HG02852 (cell line): Measurements from ENCODE around the gene FTSJ1.
"Not testable (repeated sequence)": the region's sequence is repeated elsewhere in the genome, so short reads cannot be mapped to it uniquely, and the experiment has no call there.

Experiments used
- ATAC-seq: cut with Tn5 transposase; IDR thresholded peaks from one replicate; pipeline ENCODE4 v1.9.1; 2021; ENCODE audit warnings: mild to moderate bottlenecking, moderate library complexity; ENCODE audit not compliant: unreplicated experiment

FTSJ1 gene

GRCh38 chrX:48475774-48476577, at the start of gene FTSJ1:
FTSJ1 (plus strand) TSS chrX:48476199; CDS start chrX:48478048, 1,849 bp downstream.
- ATAC-seq: peak; percentile 88

- not testable (repeated sequence) for ATAC-seq
Measured at GRCh38 chrX:48427027-48427716, 48.8 kb upstream of the FTSJ1 start.

GRCh38 chrX:48429606-48430005, 46.4 kb upstream of the FTSJ1 start:
- ATAC-seq: not testable (repeated sequence)

GRCh38 chrX:48430166-48430565, 45.8 kb upstream of the FTSJ1 start:
- not testable (repeated sequence) for ATAC-seq

GRCh38 chrX:48433713-48434112, 42.3 kb upstream of the FTSJ1 start:
- not testable (repeated sequence) for ATAC-seq

- ATAC-seq: not testable (repeated sequence)
Measured at GRCh38 chrX:48447201-48447600, 28.8 kb upstream of the FTSJ1 start.

GRCh38 chrX:48450076-48450475, 25.9 kb upstream of the FTSJ1 start:
- no peak for ATAC-seq

GRCh38 chrX:48451708-48452107, 24.3 kb upstream of the FTSJ1 start:
- no peak for ATAC-seq

- no peak for ATAC-seq
Measured at GRCh38 chrX:48456628-48457331, 19.2 kb upstream of the FTSJ1 start.

- ATAC-seq: no peak
Measured at GRCh38 chrX:48458711-48459110, 17.3 kb upstream of the FTSJ1 start.

- no peak for ATAC-seq
Measured at GRCh38 chrX:48459483-48459882, 16.5 kb upstream of the FTSJ1 start.

- ATAC-seq: no peak
Measured at GRCh38 chrX:48460031-48460430, 16.0 kb upstream of the FTSJ1 start.

- no peak for ATAC-seq
Measured at GRCh38 chrX:48460606-48461005, 15.4 kb upstream of the FTSJ1 start.

- no peak for ATAC-seq
Measured at GRCh38 chrX:48461830-48462229, 14.2 kb upstream of the FTSJ1 start.

- ATAC-seq: no peak
Measured at GRCh38 chrX:48465336-48465933, 10.6 kb upstream of the FTSJ1 start.

GRCh38 chrX:48466696-48467095, 9.3 kb upstream of the FTSJ1 start:
- ATAC-seq: no peak

- ATAC-seq: no peak
Measured at GRCh38 chrX:48467281-48467761, 8.7 kb upstream of the FTSJ1 start.

GRCh38 chrX:48468247-48468671, 7.7 kb upstream of the FTSJ1 start:
- ATAC-seq: no peak

- ATAC-seq: no peak
Measured at GRCh38 chrX:48468693-48469691, 7.0 kb upstream of the FTSJ1 start.
